Peyer's patch (tissue), 4 donors: ENCODE results near the gene TTYH3.

Experiments
- POLR2A ChIP-seq, 2 donors: fragments of 450-650 bp; IDR thresholded peaks; one replicate each; pipeline ENCODE4 v1.5.1; 2017; ENCODE audit warnings: antibody characterized with exemption in 2 of 2, mild to moderate bottlenecking in 2 of 2, moderate library complexity in 2 of 2
- TF ChIP-seq, protein P1 (sequence below), 6 experiments: fragments of 450-650 bp in 4 of 6; fragments of 200-600 bp in 2 of 6; sonication (generic) in 1 of 6; IDR thresholded peaks; one replicate each; pipeline ENCODE4 v1.5.1; 2017 to 2019; ENCODE audit warnings: antibody characterized with exemption in 6 of 6, mild to moderate bottlenecking in 3 of 6, moderate library complexity in 1 of 6

DNA sequence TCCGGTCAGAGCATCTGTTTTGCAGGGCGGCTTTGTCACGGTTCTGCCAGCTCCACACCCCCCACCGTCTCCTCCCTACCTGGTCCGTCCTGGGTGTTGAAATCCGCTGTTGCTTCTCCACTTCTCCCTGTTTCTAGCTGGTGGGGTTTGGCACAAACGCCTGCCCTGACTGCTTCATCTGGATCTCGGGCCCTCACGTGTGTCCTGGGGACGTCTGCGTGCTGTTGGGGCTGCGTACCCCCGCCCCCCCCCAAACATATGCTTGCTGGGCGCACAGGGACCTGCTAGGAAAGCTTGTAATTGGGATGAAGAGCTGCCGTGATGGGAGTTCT, 67.5 kb downstream of the TTYH3 start:
- TF ChIP-seq, protein P1, sequence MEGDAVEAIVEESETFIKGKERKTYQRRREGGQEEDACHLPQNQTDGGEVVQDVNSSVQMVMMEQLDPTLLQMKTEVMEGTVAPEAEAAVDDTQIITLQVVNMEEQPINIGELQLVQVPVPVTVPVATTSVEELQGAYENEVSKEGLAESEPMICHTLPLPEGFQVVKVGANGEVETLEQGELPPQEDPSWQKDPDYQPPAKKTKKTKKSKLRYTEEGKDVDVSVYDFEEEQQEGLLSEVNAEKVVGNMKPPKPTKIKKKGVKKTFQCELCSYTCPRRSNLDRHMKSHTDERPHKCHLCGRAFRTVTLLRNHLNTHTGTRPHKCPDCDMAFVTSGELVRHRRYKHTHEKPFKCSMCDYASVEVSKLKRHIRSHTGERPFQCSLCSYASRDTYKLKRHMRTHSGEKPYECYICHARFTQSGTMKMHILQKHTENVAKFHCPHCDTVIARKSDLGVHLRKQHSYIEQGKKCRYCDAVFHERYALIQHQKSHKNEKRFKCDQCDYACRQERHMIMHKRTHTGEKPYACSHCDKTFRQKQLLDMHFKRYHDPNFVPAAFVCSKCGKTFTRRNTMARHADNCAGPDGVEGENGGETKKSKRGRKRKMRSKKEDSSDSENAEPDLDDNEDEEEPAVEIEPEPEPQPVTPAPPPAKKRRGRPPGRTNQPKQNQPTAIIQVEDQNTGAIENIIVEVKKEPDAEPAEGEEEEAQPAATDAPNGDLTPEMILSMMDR (IDR thresholded peaks at IDR 0.05) = no peak
- TF ChIP-seq POLR2A (IDR thresholded peaks at IDR 0.05) = no peak
